Choroid plexus epithelial cell (primary cell): ENCODE results near the gene GALNT10.

Experiments used
- DNase-seq: peaks from one replicate; pipeline ENCODE4 v3.0.0-alpha.2; 2010; ENCODE audit warnings: low read depth
- H3K4me3 ChIP-seq: 2 replicates; pipeline ENCODE4 v1.5.1; 2011; ENCODE audit warnings: low read depth, mild to moderate bottlenecking, control low read depth, low read length, moderate library complexity
- CTCF ChIP-seq: conservative IDR thresholded peaks from 2 replicates; pipeline ENCODE4 v1.5.1; 2011; ENCODE audit warnings: low read depth, mild to moderate bottlenecking, control low read depth, inconsistent platforms, low read length, moderate library complexity

The GALNT10 gene

GRCh38 chr5:154288145-154288544, 97.6 kb downstream of the GALNT10 start:
- peak; percentile 70 for DNase-seq
- TF ChIP-seq CTCF = no peak
- H3K4me3 ChIP-seq = no peak overlapping the region

- no peak overlapping the region for H3K4me3 ChIP-seq
- DNase-seq = no peak
- TF ChIP-seq CTCF = no peak
Observed at GRCh38 chr5:154291917-154292316, 101.4 kb downstream of the GALNT10 start.

DNA sequence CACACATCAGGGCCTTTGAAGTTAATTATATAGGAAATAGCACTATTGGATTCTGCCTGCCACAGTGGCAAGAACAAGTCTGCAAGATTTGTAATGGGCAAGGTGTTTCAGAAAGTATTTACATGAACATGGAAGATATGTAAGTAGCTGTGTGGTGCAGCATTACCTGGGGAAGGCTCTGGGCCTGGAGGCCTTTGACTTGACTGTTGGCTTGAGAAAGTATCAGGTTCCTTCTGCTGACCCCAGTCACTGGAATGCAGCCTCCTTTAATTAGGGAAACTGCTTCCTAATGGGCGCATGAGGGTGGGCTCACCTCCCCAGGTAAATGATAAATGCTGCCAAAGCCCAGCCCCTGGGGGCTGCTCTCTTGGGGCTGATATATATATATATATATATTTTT, 102.7 kb downstream of the GALNT10 start:
- TF ChIP-seq CTCF = no peak
- no peak overlapping the region for H3K4me3 ChIP-seq
- no peak for DNase-seq

- DNase-seq = no peak
- no peak for TF ChIP-seq CTCF
- H3K4me3 ChIP-seq = no peak overlapping the region
Observed at GRCh38 chr5:154295551-154295950, 105.0 kb downstream of the GALNT10 start.

GRCh38 chr5:154296525-154297159, 106.1 kb downstream of the GALNT10 start:
- no peak overlapping the region for H3K4me3 ChIP-seq
- no peak for TF ChIP-seq CTCF
- DNase-seq = no peak

GRCh38 chr5:154298065-154298464, 107.5 kb downstream of the GALNT10 start:
- TF ChIP-seq CTCF = no peak
- no peak overlapping the region for H3K4me3 ChIP-seq
- no peak for DNase-seq

GRCh38 chr5:154300207-154300883, 109.8 kb downstream of the GALNT10 start:
- no peak for TF ChIP-seq CTCF
- no peak overlapping the region for H3K4me3 ChIP-seq
- no peak for DNase-seq
